ENCODE measurements around the gene RBM10. TPM values are rescaled to one million over a fixed set of nuclear protein-coding genes. Genes with fewer than 3 reads are reported as not detected.

The RBM10 gene
- total RNA-seq, 1 experiment from 2014 or later: 32.5 TPM

DNA sequence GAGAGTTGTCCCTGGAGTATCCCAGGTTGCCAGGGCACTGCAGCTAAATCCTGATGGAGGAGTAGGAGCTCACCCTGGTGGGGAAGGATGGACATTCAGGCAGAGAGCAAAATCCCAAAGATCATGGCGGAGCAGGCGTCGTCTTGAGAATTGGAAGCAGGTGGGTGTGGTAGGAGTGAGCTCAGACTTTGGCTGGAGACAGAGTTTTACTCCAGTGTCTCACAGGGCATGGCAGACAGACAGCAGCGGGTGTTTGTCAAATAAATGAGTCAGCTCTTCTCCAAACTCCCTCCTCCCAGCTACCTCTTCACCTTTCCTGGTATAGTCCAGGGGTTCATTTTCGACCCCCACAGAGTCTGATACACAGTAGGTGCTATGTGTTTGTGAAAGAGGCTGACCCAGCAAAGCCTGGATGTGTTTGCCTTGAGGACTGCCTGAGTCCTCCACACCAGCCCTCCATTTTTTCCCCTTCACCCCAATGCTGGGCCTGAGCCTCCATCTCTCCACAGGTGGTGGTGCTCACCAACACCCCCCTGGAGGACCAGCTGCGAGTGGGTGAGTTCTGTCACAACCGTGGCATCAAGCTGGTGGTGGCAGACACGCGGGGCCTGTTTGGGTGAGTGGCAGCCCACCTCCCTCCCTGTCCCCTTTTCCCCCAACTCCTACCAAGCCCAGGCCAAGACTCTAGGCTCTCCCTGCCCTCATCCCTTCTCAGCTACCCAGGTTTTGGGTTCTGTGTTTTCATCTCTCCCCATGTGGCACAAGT lies 55.5 kb downstream of the RBM10 start:
- no peaks in the 10 kb centered on the region for H3K27me3 ChIP-seq (ENCODE audit: low read length)
- DNase-seq: no peak
- H3K4me3 ChIP-seq (ENCODE audit: low read length): no peak overlapping the region
- peaks cover 7% of the 10 kb centered on the region for H3K4me1 ChIP-seq (ENCODE audit: low read length)
- H3K36me3 ChIP-seq (ENCODE audit: insufficient read depth, low read length): peaks cover 60% of the 10 kb centered on the region
- no peaks in the 10 kb centered on the region for H3K9me2 ChIP-seq (replicated peaks; ENCODE audit: insufficient read depth, low read length)
- no peak overlapping the region for H3K9ac ChIP-seq (ENCODE audit: low read length)
- H3K4me2 ChIP-seq (ENCODE audit: low read depth, low read length, poor library complexity, severe bottlenecking): no peak overlapping the region
- no peak overlapping the region for H3K27ac ChIP-seq (ENCODE audit: low read length)
- no peaks in the 10 kb centered on the region for H3K9me3 ChIP-seq (ENCODE audit: low read length)
- peaks cover 44% of the 10 kb centered on the region for H4K20me1 ChIP-seq (ENCODE audit: insufficient read depth, low read depth, low read length)
- H3K79me2 ChIP-seq (ENCODE audit: low read length): peaks cover 37% of the 10 kb centered on the region
- H2AFZ ChIP-seq (ENCODE audit: low read length): no peak overlapping the region

DNA sequence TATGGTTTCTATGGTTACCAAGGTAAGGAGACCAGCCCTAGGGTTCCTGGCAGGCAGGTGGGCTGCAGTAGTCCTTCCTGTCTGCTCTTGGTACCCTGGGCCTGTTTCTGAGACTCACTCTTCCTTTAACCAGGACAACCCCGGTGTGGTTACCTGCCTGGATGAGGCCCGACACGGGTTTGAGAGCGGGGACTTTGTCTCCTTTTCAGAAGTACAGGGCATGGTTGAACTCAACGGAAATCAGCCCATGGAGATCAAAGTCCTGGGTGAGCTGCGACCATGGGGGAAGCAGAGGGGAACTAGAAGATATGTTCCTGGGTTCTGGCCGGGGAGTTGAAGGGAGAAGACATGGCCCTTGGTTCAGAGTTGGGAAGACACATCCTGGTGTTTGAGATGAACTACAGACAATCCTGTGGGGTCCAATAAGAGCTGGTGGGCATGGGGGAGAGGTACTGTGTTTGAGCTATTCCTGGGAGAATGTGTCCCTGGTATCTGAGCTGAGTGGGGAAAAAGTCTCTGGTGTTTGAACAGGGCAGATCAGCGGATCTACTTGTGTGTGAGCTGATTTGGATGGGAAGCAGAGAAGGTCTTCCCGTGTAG lies 56.4 kb downstream of the RBM10 start:
- Histone ChIP-seq H2AFZ (ENCODE audit: low read length) (no peak overlapping the region), H3K9me2 (replicated peaks; ENCODE audit: insufficient read depth, low read length) (no peaks in the 10 kb centered on the region), H3K79me2 (ENCODE audit: low read length) (peaks cover 28% of the 10 kb centered on the region), H3K9me3 (ENCODE audit: low read length) (no peaks in the 10 kb centered on the region), H3K4me2 (ENCODE audit: low read depth, low read length, poor library complexity, severe bottlenecking) (no peak overlapping the region), H3K4me3 (ENCODE audit: low read length) (no peak overlapping the region), H3K27me3 (ENCODE audit: low read length) (no peaks in the 10 kb centered on the region), H3K4me1 (ENCODE audit: low read length) (no peaks in the 10 kb centered on the region), H4K20me1 (ENCODE audit: insufficient read depth, low read depth, low read length) (peaks cover 41% of the 10 kb centered on the region), H3K27ac (ENCODE audit: low read length) (no peak overlapping the region), H3K9ac (ENCODE audit: low read length) (no peak overlapping the region), H3K36me3 (ENCODE audit: insufficient read depth, low read length) (peaks cover 65% of the 10 kb centered on the region)
- DNase-seq: no peak

DNA sequence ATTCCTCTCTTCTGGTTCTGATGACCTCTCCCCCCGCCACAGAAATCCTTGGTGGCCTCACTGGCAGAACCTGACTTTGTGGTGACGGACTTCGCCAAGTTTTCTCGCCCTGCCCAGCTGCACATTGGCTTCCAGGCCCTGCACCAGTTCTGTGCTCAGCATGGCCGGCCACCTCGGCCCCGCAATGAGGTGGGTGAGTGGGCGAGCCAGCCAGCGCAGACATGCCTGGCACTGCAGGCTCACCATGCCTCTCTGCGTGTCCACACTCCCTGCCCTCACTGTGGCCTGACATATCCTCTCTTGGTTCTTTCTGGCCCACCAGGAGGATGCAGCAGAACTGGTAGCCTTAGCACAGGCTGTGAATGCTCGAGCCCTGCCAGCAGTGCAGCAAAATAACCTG lies 57.3 kb downstream of the RBM10 start:
- H3K27me3 ChIP-seq (ENCODE audit: low read length): no peaks in the 10 kb centered on the region
- H3K27ac ChIP-seq (ENCODE audit: low read length): no peak overlapping the region
- no peak overlapping the region for H3K9ac ChIP-seq (ENCODE audit: low read length)
- peaks cover 66% of the 10 kb centered on the region for H3K36me3 ChIP-seq (ENCODE audit: insufficient read depth, low read length)
- no peaks in the 10 kb centered on the region for H3K9me3 ChIP-seq (ENCODE audit: low read length)
- DNase-seq: no peak
- H3K9me2 ChIP-seq (replicated peaks; ENCODE audit: insufficient read depth, low read length): no peaks in the 10 kb centered on the region
- H3K79me2 ChIP-seq (ENCODE audit: low read length): peaks cover 20% of the 10 kb centered on the region
- no peak overlapping the region for H3K4me3 ChIP-seq (ENCODE audit: low read length)
- H3K4me2 ChIP-seq (ENCODE audit: low read depth, low read length, poor library complexity, severe bottlenecking): no peak overlapping the region
- no peak overlapping the region for H2AFZ ChIP-seq (ENCODE audit: low read length)
- no peaks in the 10 kb centered on the region for H3K4me1 ChIP-seq (ENCODE audit: low read length)
- H4K20me1 ChIP-seq (ENCODE audit: insufficient read depth, low read depth, low read length): peaks cover 36% of the 10 kb centered on the region

DNA sequence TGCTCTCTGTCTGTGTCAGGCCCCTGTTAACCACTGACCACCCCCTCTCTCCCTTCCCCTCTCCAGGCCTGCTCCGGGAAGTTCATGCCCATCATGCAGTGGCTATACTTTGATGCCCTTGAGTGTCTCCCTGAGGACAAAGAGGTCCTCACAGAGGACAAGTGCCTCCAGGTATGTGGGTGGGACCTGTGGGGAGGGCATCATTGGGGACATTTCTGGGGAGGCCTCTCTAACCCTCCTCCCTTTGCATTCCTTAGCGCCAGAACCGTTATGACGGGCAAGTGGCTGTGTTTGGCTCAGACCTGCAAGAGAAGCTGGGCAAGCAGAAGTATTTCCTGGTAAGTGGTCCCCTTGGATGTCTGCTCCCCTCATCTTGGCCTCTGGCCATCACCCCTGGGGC lies 57.9 kb downstream of the RBM10 start:
- no peaks in the 10 kb centered on the region for H3K9me3 ChIP-seq (ENCODE audit: low read length)
- no peaks in the 10 kb centered on the region for H3K4me1 ChIP-seq (ENCODE audit: low read length)
- H3K27ac ChIP-seq (ENCODE audit: low read length): no peak overlapping the region
- no peak overlapping the region for H3K4me2 ChIP-seq (ENCODE audit: low read depth, low read length, poor library complexity, severe bottlenecking)
- peaks cover 32% of the 10 kb centered on the region for H4K20me1 ChIP-seq (ENCODE audit: insufficient read depth, low read depth, low read length)
- no peak for DNase-seq
- peaks cover 66% of the 10 kb centered on the region for H3K36me3 ChIP-seq (ENCODE audit: insufficient read depth, low read length)
- no peak overlapping the region for H2AFZ ChIP-seq (ENCODE audit: low read length)
- no peak overlapping the region for H3K4me3 ChIP-seq (ENCODE audit: low read length)
- H3K9me2 ChIP-seq (replicated peaks; ENCODE audit: insufficient read depth, low read length): no peaks in the 10 kb centered on the region
- H3K27me3 ChIP-seq (ENCODE audit: low read length): no peaks in the 10 kb centered on the region
- H3K9ac ChIP-seq (ENCODE audit: low read length): no peak overlapping the region
- H3K79me2 ChIP-seq (ENCODE audit: low read length): peaks cover 14% of the 10 kb centered on the region

DNA sequence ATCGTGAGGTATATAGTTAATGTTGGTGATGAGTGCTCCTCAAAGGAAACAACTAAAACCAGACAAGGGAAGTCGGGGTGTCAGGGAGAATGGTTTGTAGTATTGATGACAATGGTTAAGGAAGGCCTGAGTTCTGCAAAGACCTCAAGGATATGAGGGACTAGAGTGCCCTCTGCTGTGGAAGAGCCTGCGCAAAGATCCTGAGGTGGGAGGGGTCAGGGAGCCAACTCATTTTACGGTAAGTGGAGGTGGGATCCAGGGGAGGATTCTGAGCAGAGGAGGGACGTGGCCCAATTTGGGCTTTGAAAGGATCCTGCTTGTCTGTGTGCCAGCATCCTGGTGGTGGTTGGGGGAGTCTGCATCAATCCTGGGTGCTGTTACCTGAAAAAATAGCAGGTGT lies 59.9 kb downstream of the RBM10 start:
- no peak overlapping the region for H3K27ac ChIP-seq (ENCODE audit: low read length)
- H3K4me3 ChIP-seq (ENCODE audit: low read length): no peak overlapping the region
- H3K9me3 ChIP-seq (ENCODE audit: low read length): no peaks in the 10 kb centered on the region
- peaks cover 70% of the 10 kb centered on the region for H3K36me3 ChIP-seq (ENCODE audit: insufficient read depth, low read length)
- H3K4me2 ChIP-seq (ENCODE audit: low read depth, low read length, poor library complexity, severe bottlenecking): no peak overlapping the region
- H2AFZ ChIP-seq (ENCODE audit: low read length): no peak overlapping the region
- no peaks in the 10 kb centered on the region for H3K9me2 ChIP-seq (replicated peaks; ENCODE audit: insufficient read depth, low read length)
- H3K9ac ChIP-seq (ENCODE audit: low read length): no peak overlapping the region
- DNase-seq: no peak
- H3K79me2 ChIP-seq (ENCODE audit: low read length): 0 out of 2 replicates have a peak, but pooled peaks cover 2% of the 10 kb centered on the region
- H4K20me1 ChIP-seq (ENCODE audit: insufficient read depth, low read depth, low read length): 0 out of 2 replicates have a peak, but pooled peaks cover 22% of the 10 kb centered on the region
- no peaks in the 10 kb centered on the region for H3K27me3 ChIP-seq (ENCODE audit: low read length)
- H3K4me1 ChIP-seq (ENCODE audit: low read length): no peaks in the 10 kb centered on the region

DNA sequence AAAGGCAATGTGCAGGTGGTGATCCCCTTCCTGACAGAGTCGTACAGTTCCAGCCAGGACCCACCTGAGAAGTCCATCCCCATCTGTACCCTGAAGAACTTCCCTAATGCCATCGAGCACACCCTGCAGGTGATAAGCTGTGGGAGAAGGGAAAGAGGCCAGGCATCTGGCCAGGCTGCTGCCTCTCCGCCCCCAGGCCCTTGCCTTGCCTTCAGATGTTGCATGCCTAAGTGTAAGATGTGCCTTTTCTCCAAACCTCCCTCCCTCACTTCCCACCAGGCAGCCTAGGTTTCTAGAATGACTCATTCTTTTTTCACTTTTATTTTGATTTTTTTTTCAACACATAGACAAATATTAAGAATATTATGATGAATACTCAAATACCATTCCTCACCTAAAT lies 61.3 kb downstream of the RBM10 start:
- DNase-seq: no peak
- H3K4me3 ChIP-seq (ENCODE audit: low read length): no peak overlapping the region
- H3K79me2 ChIP-seq (ENCODE audit: low read length): no peaks in the 10 kb centered on the region
- H3K27me3 ChIP-seq (ENCODE audit: low read length): no peaks in the 10 kb centered on the region
- no peaks in the 10 kb centered on the region for H3K4me1 ChIP-seq (ENCODE audit: low read length)
- 0 out of 2 replicates have a peak, but pooled peaks cover 21% of the 10 kb centered on the region for H4K20me1 ChIP-seq (ENCODE audit: insufficient read depth, low read depth, low read length)
- no peak overlapping the region for H3K4me2 ChIP-seq (ENCODE audit: low read depth, low read length, poor library complexity, severe bottlenecking)
- H3K9ac ChIP-seq (ENCODE audit: low read length): no peak overlapping the region
- no peaks in the 10 kb centered on the region for H3K9me3 ChIP-seq (ENCODE audit: low read length)
- H3K36me3 ChIP-seq (ENCODE audit: insufficient read depth, low read length): peaks cover 70% of the 10 kb centered on the region
- no peaks in the 10 kb centered on the region for H3K9me2 ChIP-seq (replicated peaks; ENCODE audit: insufficient read depth, low read length)
- H2AFZ ChIP-seq (ENCODE audit: low read length): no peak overlapping the region
- no peak overlapping the region for H3K27ac ChIP-seq (ENCODE audit: low read length)

DNA sequence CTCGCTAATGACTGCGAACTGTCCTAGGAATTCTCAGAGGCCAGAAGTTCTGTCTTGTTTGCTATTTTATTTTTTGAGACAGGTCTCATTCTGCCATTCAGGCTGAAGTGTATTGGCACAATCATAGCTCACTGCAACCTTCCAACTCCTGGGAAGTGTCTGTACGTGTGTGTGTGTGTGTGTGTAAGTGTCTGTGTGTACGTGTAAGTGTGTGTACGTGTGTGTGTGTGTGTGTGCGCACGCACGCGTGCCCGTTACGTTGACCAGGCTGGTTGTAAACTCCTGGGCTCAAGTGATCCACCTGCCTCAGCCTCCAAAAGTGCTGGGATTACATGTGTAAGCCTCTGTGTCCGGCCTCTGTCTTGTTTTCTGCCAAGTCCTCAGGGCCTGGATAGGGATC lies 63.1 kb downstream of the RBM10 start:
- no peaks in the 10 kb centered on the region for H3K27me3 ChIP-seq (ENCODE audit: low read length)
- no peaks in the 10 kb centered on the region for H3K9me2 ChIP-seq (replicated peaks; ENCODE audit: insufficient read depth, low read length)
- H3K27ac ChIP-seq (ENCODE audit: low read length): no peak overlapping the region
- no peaks in the 10 kb centered on the region for H3K9me3 ChIP-seq (ENCODE audit: low read length)
- no peaks in the 10 kb centered on the region for H3K79me2 ChIP-seq (ENCODE audit: low read length)
- no peak for DNase-seq
- H3K4me3 ChIP-seq (ENCODE audit: low read length): no peak overlapping the region
- peaks cover 75% of the 10 kb centered on the region for H3K36me3 ChIP-seq (ENCODE audit: insufficient read depth, low read length)
- H3K4me1 ChIP-seq (ENCODE audit: low read length): no peaks in the 10 kb centered on the region
- no peak overlapping the region for H3K9ac ChIP-seq (ENCODE audit: low read length)
- peaks cover 26% of the 10 kb centered on the region; the same call in 1 of the 2 replicates for H4K20me1 ChIP-seq (ENCODE audit: insufficient read depth, low read depth, low read length)
- no peak overlapping the region for H2AFZ ChIP-seq (ENCODE audit: low read length)
- H3K4me2 ChIP-seq (ENCODE audit: low read depth, low read length, poor library complexity, severe bottlenecking): no peak overlapping the region

DNA sequence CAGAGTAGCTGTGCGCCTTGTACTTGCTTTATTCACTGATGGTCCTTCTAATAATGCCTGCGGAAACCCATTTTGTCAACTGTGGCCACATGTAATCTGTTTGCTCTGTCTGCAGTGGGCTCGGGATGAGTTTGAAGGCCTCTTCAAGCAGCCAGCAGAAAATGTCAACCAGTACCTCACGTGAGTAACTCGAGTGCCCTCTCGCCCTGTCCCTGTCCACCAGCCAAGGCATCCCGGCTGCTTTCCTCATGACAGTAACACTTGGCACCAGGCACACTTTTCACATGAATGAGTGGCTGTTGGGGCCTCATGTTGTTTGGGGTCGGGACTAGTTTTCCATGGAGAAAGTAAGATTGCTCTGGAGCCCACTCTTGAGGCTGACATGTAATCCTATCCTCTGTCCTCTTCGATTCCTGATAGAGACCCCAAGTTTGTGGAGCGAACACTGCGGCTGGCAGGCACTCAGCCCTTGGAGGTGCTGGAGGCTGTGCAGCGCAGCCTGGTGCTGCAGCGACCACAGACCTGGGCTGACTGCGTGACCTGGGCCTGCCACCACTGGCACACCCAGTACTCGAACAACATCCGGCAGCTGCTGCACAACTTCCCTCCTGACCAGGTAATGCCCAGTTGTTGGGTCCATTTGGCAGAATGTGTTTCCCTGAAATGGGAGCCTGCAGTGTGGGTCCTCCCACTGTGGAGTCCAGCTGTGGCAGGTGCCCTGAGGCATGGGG lies 64.7 kb downstream of the RBM10 start:
- Histone ChIP-seq H3K4me2 (ENCODE audit: low read depth, low read length, poor library complexity, severe bottlenecking) (no peak overlapping the region), H3K4me1 (ENCODE audit: low read length) (no peaks in the 10 kb centered on the region), H3K27ac (ENCODE audit: low read length) (no peak overlapping the region), H3K4me3 (ENCODE audit: low read length) (no peak overlapping the region), H3K27me3 (ENCODE audit: low read length) (no peaks in the 10 kb centered on the region), H4K20me1 (ENCODE audit: insufficient read depth, low read depth, low read length) (peaks cover 21% of the 10 kb centered on the region; the same call in 1 of the 2 replicates), H3K36me3 (ENCODE audit: insufficient read depth, low read length) (peaks cover 74% of the 10 kb centered on the region), H3K9me2 (replicated peaks; ENCODE audit: insufficient read depth, low read length) (no peaks in the 10 kb centered on the region), H3K79me2 (ENCODE audit: low read length) (no peaks in the 10 kb centered on the region), H3K9me3 (ENCODE audit: low read length) (no peaks in the 10 kb centered on the region), H2AFZ (ENCODE audit: low read length) (no peak overlapping the region), H3K9ac (ENCODE audit: low read length) (no peak overlapping the region)
- no peak for DNase-seq
